Non-pigmented ciliary epithelial cell (primary cell): ENCODE measurements around the gene CHRDL2.

ENCODE experiments used
- DNase-seq: peaks from one replicate; pipeline ENCODE4 v3.0.0-alpha.2; 2010; ENCODE audit warnings: low read depth

Gene CHRDL2

GRCh38 chr11:74748211-74749126, 17.2 kb upstream of the CHRDL2 start, which contains the start of gene RNF169:
TSS of gene RNF169 (plus strand) at chr11:74748849. CDS start at chr11:74748881, 32 bp downstream.
- peak; percentile 91 for DNase-seq

DNA sequence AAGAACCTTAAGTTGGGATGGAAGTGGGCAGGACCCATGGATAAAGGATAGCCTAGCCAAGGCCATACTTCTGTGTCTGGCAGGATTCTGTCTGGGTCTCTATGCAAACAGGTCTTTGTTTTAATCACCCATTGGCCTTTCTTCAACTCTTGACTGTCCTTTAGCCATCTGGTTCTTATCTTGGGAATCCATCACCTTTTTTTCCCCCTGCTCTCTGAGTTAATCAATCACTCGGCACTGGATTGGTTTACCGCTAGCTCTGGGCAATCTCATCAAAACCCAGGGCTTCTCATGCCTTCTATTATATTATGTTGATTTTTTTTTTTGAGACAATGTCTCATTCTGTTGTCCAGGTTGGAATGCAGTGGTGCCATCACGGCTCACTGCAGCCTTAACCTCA, 15.6 kb upstream of the CHRDL2 start:
- DNase-seq = no peak

DNA sequence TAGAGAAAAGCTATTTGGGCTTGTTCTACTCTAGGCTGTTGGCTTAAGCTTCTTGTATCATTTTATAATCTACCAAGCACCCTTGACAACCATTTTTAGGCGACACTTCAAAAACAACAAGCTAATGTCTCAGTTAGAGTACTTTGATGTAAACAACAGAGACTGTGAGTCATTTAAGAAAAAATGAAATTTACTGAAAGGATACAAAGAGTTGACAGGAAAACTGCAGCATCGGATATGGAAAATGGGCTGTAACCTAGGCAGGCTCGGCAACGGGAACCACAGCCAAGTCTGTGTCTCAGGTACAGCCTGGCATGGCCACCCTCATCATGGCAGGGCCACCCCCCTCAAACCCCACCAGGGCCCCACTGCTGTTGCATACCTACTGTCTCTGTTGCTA, 13.1 kb upstream of the CHRDL2 start:
- no peak for DNase-seq

DNA sequence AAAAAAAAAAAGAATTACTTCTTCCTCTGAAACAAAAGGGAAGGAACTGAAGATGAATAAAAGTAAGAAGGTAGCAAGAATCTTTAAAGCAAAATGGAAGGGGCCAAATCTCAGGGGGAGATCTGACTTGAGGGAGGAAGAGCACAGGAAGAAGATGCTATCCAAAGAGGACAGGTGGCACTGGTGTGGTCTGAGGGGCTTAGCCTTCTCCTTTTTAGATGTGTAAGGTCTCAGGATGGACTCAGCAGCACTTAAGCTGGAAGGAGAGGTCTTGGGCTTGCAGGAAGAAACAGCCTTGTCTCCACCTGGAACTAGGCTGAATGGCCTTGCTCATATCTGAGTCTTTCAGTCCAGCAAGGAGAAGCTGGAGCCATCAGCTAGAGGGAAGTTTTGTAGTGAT, 12.4 kb upstream of the CHRDL2 start:
- DNase-seq = no peak

DNA sequence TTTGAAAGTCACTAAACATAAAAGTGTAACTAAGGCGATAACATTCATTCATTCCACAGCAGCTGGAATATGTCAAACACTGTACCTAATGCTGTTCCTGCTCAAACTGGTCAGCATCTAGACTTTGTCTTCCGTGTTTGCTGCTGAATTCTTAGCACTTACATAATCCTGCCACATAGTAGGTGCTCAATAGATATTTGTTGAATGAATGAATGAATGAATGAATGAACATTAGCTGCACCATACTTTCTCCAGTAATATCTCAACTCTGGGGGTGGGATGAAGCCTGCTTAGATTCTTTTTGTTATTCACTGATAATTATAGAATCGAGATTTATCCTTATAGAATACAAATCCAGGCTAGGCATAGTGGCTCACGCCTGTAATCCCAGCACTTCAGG, 10.8 kb upstream of the CHRDL2 start:
- DNase-seq = no peak

GRCh38 chr11:74739546-74740270, 8.5 kb upstream of the CHRDL2 start:
- DNase-seq = no peak

- no peak for DNase-seq
Observed at GRCh38 chr11:74736031-74736430, 4.8 kb upstream of the CHRDL2 start.

DNA sequence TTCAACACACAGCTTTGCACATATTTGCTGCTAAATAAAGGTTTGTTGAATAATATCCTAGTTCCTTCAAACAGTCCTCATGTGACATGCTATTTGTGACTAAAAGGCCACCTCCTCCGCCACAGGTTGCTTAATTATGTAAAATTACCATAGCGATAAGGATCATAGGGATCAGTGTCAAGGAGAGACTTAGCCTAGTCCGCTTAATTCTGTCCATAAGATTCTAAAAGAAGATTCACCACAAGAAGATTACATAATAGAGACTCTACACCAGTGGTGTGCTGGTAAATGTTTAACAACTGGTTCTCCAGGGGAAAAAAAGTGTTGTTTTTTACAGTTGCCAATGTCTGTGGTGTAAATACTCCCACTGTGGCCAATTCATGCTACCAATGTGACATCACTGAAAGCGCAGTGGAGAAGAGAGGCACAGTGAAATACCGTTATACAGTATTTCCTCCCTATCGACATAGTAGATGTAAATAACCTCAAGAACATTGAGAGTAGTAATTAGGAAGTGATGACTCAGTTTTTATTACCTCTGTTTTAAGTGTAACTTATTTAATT, 4.2 kb upstream of the CHRDL2 start:
- no peak for DNase-seq

DNA sequence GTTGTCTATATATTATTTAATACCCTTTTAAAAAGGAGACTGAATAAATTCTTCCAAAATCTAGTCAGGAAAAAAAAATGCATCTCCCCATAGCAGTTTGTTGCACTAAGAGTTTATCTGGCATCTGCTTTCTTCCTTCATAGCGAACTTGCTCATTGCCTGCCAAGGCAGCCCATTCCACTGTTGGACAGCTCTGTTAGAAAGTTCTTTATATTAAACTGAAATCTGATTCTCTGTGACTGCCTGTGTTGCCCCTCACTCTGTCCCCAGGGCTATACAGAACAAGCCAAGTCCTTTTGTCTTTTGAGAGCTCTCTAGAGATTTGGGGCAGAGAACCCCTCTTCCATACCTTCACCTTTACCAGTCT, 3.3 kb upstream of the CHRDL2 start:
- no peak for DNase-seq

DNA sequence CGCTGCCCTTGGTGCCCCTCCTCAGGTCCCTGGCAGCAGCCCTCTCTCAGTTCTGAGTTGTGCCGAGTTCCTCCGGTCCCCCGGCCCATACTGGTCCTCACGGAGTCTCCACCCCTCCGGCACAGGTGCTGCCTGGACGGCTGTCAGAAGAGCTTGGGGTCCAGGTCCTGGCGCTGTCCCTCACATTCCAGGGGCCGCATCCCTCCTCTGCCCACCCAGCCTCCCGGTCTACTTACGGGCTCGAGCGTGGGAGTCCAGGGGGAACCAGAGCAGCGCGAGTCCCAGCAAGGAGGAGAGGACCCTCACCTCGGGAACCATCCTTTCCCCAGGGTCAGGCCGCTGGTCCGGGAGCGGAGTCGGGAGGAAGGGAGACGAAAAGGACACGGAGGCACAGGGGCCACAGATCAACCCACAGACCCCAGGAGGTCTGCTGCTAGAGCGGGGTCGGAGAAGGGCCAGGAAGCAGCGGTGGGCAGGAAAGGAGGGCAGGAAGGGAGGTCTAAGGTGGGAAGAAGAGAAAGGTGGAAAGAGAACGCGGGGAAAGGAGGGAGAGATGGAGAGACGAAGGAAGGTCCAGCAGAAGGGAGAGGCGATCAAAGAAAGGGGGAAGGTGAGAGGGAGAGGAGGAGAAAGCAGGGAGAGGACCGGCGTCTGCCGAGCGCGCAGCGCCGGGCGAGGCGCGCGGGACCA, 510 bp downstream of the CHRDL2 start:
- DNase-seq = no peak

DNA sequence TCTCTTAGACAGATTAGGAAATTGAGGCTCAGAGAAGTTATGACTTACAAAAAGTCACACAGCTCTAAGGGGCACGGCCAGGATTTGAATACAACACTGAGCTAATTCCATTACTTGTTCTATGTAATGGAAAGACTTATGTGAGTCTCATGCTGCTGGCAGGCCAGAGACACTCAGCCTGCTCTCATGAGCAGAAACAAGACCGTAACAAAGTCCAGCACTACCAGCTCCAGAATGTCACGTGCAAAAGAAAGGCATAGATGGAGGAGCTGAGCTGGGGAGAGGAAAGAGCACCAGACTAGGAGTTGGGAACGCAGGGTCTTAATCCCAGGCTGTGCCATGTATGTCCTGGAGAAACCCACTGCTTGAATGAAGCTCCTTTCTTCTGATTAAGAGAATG, 1.8 kb downstream of the CHRDL2 start:
- DNase-seq = no peak

- peak; percentile 31 for DNase-seq
Observed at GRCh38 chr11:74726547-74727182, 4.6 kb downstream of the CHRDL2 start.

- no peak for DNase-seq
Observed at GRCh38 chr11:74725701-74726100, 5.5 kb downstream of the CHRDL2 start.

DNA sequence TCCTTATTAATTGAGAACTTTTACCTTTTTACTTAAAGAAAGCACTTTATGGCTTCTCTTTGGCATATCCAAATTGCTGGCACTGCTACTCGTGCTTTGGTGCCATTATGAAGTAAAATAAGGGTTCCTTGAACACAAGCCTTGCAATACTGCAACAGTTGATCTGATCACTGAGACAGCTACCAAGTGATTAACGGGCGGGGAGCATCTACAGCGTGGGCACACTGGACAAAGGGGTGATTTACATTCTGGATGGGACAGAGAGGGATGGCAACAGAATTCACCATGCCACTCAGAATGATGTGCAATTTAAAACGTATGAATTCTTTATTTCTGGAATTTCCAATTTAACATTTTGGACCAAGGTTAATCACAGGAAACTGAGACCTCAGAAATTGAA, 7.7 kb downstream of the CHRDL2 start:
- no peak for DNase-seq

- no peak for DNase-seq
Observed at GRCh38 chr11:74721479-74721835, 9.8 kb downstream of the CHRDL2 start.

DNA sequence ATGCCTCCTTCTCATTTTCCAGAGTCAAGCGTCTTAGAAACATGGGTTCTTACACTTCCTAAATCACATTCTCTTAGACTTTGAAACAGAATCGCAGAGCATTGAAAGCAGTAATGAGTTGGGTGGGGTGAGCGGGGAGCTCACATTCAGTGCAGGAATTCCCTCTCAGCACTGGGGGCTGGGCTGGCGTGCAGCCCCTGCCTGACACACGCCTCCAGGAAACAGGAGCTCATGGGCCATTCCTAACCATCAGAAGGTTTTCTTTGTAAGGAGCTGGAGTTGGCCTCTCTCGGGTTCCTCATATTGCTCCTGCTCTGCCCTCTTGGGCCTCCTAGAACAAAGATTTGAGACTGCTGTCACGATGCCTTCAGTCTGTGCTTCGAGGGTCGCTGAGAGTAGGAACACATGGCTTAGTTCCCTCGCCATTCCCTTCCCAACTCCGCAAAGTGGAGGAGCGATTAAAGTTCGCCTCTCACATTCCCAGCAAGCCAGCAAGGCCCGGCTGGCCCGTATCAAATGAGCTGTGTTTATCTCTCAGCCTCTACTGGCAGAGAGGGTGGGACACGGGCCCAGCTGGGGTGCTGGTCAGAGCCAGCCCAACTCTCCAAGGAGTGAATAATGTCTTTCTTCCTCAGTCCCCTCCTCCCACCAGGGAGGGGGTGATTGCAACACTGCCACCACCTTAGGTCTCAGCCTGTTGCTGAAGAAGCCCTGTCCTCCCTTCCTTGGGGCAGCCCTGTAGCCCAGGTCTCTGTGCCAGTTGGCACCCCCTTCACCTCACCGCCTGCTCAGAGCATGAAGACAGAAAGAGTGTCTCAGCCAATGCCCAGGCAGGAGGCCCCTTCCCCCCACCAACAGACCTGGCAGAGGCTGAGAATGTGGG, 10.4 kb downstream of the CHRDL2 start:
- DNase-seq = no peak

GRCh38 chr11:74719011-74719410, 12.2 kb downstream of the CHRDL2 start:
- DNase-seq = no peak

- DNase-seq = no peak
Observed at GRCh38 chr11:74717221-74717969, 13.8 kb downstream of the CHRDL2 start.

- DNase-seq = no peak
Observed at GRCh38 chr11:74714904-74715303, 16.3 kb downstream of the CHRDL2 start.

- DNase-seq = no peak
Observed at GRCh38 chr11:74713686-74714085, 17.5 kb downstream of the CHRDL2 start.
